ENCODE measurements around the gene MUC2.

The MUC2 gene

GRCh38 chr11:1092145-1092670 is 17.5 kb downstream of the MUC2 start:
- Histone ChIP-seq H2BK120ac (ENCODE audit: low read depth, low read length) (no peak overlapping the region), H3K27ac (replicated peaks; ENCODE audit: low read length) (no peak overlapping the region), H3K4me3 (ENCODE audit: low read length in 2 of 2) (no peak overlapping the region), H3K9me3 (replicated peaks in 1 of 2; ENCODE audit: control insufficient read depth in 2 of 2, insufficient read depth in 1 of 2, low read depth in 1 of 2, low read length in 2 of 2) (peaks cover 0 to 16% of the 10 kb centered on the region in 2 donors), H3K27me3 (ENCODE audit: control insufficient read depth in 3 of 3, insufficient read depth in 3 of 3, low read depth in 1 of 3, low read length in 3 of 3) (no peaks in the 10 kb centered on the region), H3K4ac (ENCODE audit: low read length) (no peak overlapping the region), H2BK15ac (ENCODE audit: low read length) (no peak overlapping the region), H3K9ac (ENCODE audit: low read depth, low read length, poor library complexity) (peak overlapping the region; percentile 64), H4K91ac (ENCODE audit: low read depth, low read length, poor library complexity) (no peak overlapping the region), H2AFZ (ENCODE audit: low read length) (no peak overlapping the region), H3K14ac (ENCODE audit: low read length) (no peak overlapping the region), H2AK5ac (ENCODE audit: low read depth, low read length) (no peak overlapping the region), H3K18ac (ENCODE audit: low read length) (peak overlapping the region; percentile 41), H2BK12ac (ENCODE audit: low read length) (no peak overlapping the region), H3K36me3 (replicated peaks in 1 of 2; ENCODE audit: control insufficient read depth in 2 of 2, insufficient read depth in 2 of 2, low read length in 2 of 2) (no peaks in the 10 kb centered on the region), H4K8ac (ENCODE audit: low read depth, low read length) (no peak overlapping the region), H3K79me1 (ENCODE audit: low read depth, low read length) (peaks cover 5% of the 10 kb centered on the region), H3K23ac (ENCODE audit: low read depth, low read length, poor library complexity) (no peak overlapping the region), H3K4me1 (ENCODE audit: control insufficient read depth in 2 of 2, insufficient read depth in 1 of 2, low read depth in 1 of 2, low read length in 2 of 2) (peaks cover 0 to 2% of the 10 kb centered on the region in 2 donors), H2BK5ac (ENCODE audit: low read length) (peak overlapping the region; percentile 10), H3K4me2 (ENCODE audit: insufficient read depth, low read length, poor library complexity, severe bottlenecking) (no peak overlapping the region)
- no peak for DNase-seq (ENCODE audit: low spot score)
- WGBS, 2 donors (ENCODE audit: extremely low coverage in 2 of 2, insufficient read length in 2 of 2, insufficient replicate concordance in 1 of 2): no CpG with 5 or more reads among the region's 17 CpGs

GRCh38 chr11:1092919-1093318 is 18.2 kb downstream of the MUC2 start:
- no peak overlapping the region for H2AFZ ChIP-seq (ENCODE audit: low read length)
- DNase-seq (ENCODE audit: low spot score): no peak
- no peak overlapping the region for H3K27ac ChIP-seq (replicated peaks; ENCODE audit: low read length)
- no peak overlapping the region for H2AK5ac ChIP-seq (ENCODE audit: low read depth, low read length)
- no peak overlapping the region for H4K8ac ChIP-seq (ENCODE audit: low read depth, low read length)
- H3K79me1 ChIP-seq (ENCODE audit: low read depth, low read length): peaks cover 5% of the 10 kb centered on the region
- WGBS, 2 donors (ENCODE audit: extremely low coverage in 2 of 2, insufficient read length in 2 of 2, insufficient replicate concordance in 1 of 2): no CpG with 5 or more reads among the region's 7 CpGs
- H3K9me3 ChIP-seq (replicated peaks in 1 of 2; ENCODE audit: control insufficient read depth in 2 of 2, insufficient read depth in 1 of 2, low read depth in 1 of 2, low read length in 2 of 2): peaks cover 0 to 14% of the 10 kb centered on the region in 2 donors
- no peak overlapping the region for H3K23ac ChIP-seq (ENCODE audit: low read depth, low read length, poor library complexity)
- H3K4ac ChIP-seq (ENCODE audit: low read length): no peak overlapping the region
- no peak overlapping the region for H3K9ac ChIP-seq (ENCODE audit: low read depth, low read length, poor library complexity)
- no peak overlapping the region for H2BK5ac ChIP-seq (ENCODE audit: low read length)
- H2BK120ac ChIP-seq (ENCODE audit: low read depth, low read length): no peak overlapping the region
- H4K91ac ChIP-seq (ENCODE audit: low read depth, low read length, poor library complexity): no peak overlapping the region
- peaks cover 0 to 2% of the 10 kb centered on the region in 2 donors for H3K4me1 ChIP-seq (ENCODE audit: control insufficient read depth in 2 of 2, insufficient read depth in 1 of 2, low read depth in 1 of 2, low read length in 2 of 2)
- peak overlapping the region; percentile 61 for H3K18ac ChIP-seq (ENCODE audit: low read length)
- no peaks in the 10 kb centered on the region for H3K27me3 ChIP-seq (ENCODE audit: control insufficient read depth in 3 of 3, insufficient read depth in 3 of 3, low read depth in 1 of 3, low read length in 3 of 3)
- no peak overlapping the region for H3K4me2 ChIP-seq (ENCODE audit: insufficient read depth, low read length, poor library complexity, severe bottlenecking)
- no peak overlapping the region for H2BK15ac ChIP-seq (ENCODE audit: low read length)
- H3K4me3 ChIP-seq (ENCODE audit: low read length in 2 of 2): no peak overlapping the region
- H3K14ac ChIP-seq (ENCODE audit: low read length): no peak overlapping the region
- H3K36me3 ChIP-seq (replicated peaks in 1 of 2; ENCODE audit: control insufficient read depth in 2 of 2, insufficient read depth in 2 of 2, low read length in 2 of 2): no peaks in the 10 kb centered on the region
- H2BK12ac ChIP-seq (ENCODE audit: low read length): no peak overlapping the region

GRCh38 chr11:1099519-1100355 is 25.1 kb downstream of the MUC2 start:
- Histone ChIP-seq H2BK15ac (ENCODE audit: low read length) (peak overlapping the region; percentile 45), H3K9me3 (replicated peaks in 1 of 2; ENCODE audit: control insufficient read depth in 2 of 2, insufficient read depth in 1 of 2, low read depth in 1 of 2, low read length in 2 of 2) (peaks cover 0 to 25% of the 10 kb centered on the region in 2 donors), H3K23ac (ENCODE audit: low read depth, low read length, poor library complexity) (peak overlapping the region; percentile 43), H3K18ac (ENCODE audit: low read length) (peak overlapping the region; percentile 48), H3K79me1 (ENCODE audit: low read depth, low read length) (peaks cover 4% of the 10 kb centered on the region), H3K4me1 (ENCODE audit: control insufficient read depth in 2 of 2, insufficient read depth in 1 of 2, low read depth in 1 of 2, low read length in 2 of 2) (no peaks in the 10 kb centered on the region), H3K4ac (ENCODE audit: low read length) (peak overlapping the region; percentile 78), H3K36me3 (replicated peaks in 1 of 2; ENCODE audit: control insufficient read depth in 2 of 2, insufficient read depth in 2 of 2, low read length in 2 of 2) (no peaks in the 10 kb centered on the region), H3K27ac (replicated peaks; ENCODE audit: low read length) (no peak overlapping the region), H2BK120ac (ENCODE audit: low read depth, low read length) (no peak overlapping the region), H3K9ac (ENCODE audit: low read depth, low read length, poor library complexity) (peak overlapping the region; percentile 44), H3K4me3 (ENCODE audit: low read length in 2 of 2) (peak overlapping the region in 1 of 2 donors; percentile 61), H4K91ac (ENCODE audit: low read depth, low read length, poor library complexity) (no peak overlapping the region), H2AK5ac (ENCODE audit: low read depth, low read length) (peak overlapping the region; percentile 60), H3K4me2 (ENCODE audit: insufficient read depth, low read length, poor library complexity, severe bottlenecking) (no peak overlapping the region), H2BK5ac (ENCODE audit: low read length) (no peak overlapping the region), H2AFZ (ENCODE audit: low read length) (no peak overlapping the region), H2BK12ac (ENCODE audit: low read length) (no peak overlapping the region), H3K14ac (ENCODE audit: low read length) (peak overlapping the region; percentile 75), H4K8ac (ENCODE audit: low read depth, low read length) (peak overlapping the region; percentile 43), H3K27me3 (ENCODE audit: control insufficient read depth in 3 of 3, insufficient read depth in 3 of 3, low read depth in 1 of 3, low read length in 3 of 3) (no peaks in the 10 kb centered on the region)
- WGBS, 2 donors (ENCODE audit: extremely low coverage in 2 of 2, insufficient read length in 2 of 2, insufficient replicate concordance in 1 of 2): no CpG with 5 or more reads among the region's 32 CpGs
- no peak for DNase-seq (ENCODE audit: low spot score)

All from neuronal stem cell (in vitro differentiated cells).